Lower leg skin (tissue), 4 donors: ENCODE results near the gene LRP1B. TPM values are rescaled to one million over a fixed set of nuclear protein-coding genes. Genes with fewer than 3 reads are reported as not detected.

Experiments
- DNase-seq, 2 donors: peaks; one replicate each; pipeline ENCODE4 v3.0.0-alpha.2; 2019; ENCODE audit warnings: low spot score in 2 of 2
- H3K4me3 ChIP-seq: fragments of 200-600 bp; sonication (generic); 2 replicates; pipeline ENCODE4 v1.5.1; 2017; ENCODE audit warnings: mild to moderate bottlenecking, low read depth; ENCODE audit not compliant: poor library complexity, severe bottlenecking
- POLR2A ChIP-seq, 2 donors: fragments of 450-650 bp; IDR thresholded peaks; one replicate each; pipeline ENCODE4 v1.6.1; 2016 to 2017; ENCODE audit warnings: antibody characterized with exemption in 2 of 2, mild to moderate bottlenecking in 1 of 2, moderate library complexity in 1 of 2
- WGBS, 2 donors: methylation state at CpG; one replicate each; pipeline ENCODE4 v1.1.5; 2018; 5-methylcytosine and 5-hydroxymethylcytosine counted together
- intact Hi-C: fragments of 100-400 bp; cut with DNase I; formaldehyde crosslinking; loops from one replicate; pipeline ENCODE4 v1.15.0; 2023; ENCODE audit warnings: low total_unique reads
- total RNA-seq, 4 donors: library from RNA; depleted of rRNA; stranded (reverse); fragments of >200 nt; gene quantifications; one replicate each; pipeline ENCODE4 v1.1.0, GENCODE V29; 2016
- TF ChIP-seq, protein P1 (sequence below), 3 donors: fragments of 450-650 bp; IDR thresholded peaks; one replicate each; pipeline ENCODE4 v1.5.1; 2016; ENCODE audit warnings: antibody characterized with exemption in 3 of 3, mild to moderate bottlenecking in 3 of 3, moderate library complexity in 2 of 3

The LRP1B gene
- total RNA-seq, 4 donors from 2014 or later, result 0.80 to 1.6 (median 1.0) TPM

DNA sequence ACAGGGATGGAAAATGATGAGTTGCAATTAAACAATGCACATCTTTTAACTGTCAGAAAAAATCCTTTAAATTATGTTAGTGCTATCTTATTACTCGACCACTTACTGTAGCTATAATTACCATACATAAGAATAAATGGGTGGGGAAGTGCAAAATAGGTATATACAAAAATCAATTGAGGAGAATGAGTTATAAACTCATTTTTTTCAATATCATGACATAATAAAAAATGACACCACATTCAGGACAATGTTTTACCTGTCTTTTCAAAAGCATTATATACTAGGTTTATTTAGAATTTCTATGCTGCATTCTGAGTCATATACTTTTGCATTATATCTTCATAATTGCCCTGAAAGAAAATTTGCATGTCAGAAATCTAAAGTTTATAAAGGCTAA, 1533.6 kb downstream of the LRP1B start:
- H3K4me3 ChIP-seq, result no peak overlapping the region
- intact Hi-C loops, result no loop called here
- WGBS, 2 donors, result 60 to 66% methylated on average over 1 of the region's 1 CpG

DNA sequence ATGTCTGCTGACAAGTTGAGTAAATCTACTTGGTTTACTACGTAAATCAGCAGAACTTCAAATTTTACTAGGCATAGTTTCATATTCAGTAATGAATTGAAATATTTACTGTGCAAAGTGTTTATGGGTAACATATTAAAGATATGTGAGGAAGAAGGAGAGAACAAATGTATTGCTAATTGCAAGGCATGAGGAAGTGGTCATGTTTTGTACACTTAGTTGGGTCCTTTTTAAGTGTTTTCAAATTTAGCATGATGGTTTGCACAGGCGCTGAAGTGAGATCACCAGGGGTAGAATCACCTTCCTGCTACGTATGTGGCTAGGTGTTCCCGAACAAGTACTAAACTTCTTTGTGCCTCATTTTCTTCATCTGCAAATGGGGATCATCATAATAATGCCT, 1534.4 kb downstream of the LRP1B start:
- intact Hi-C loops, result no loop called here
- no peak for DNase-seq
- TF ChIP-seq, protein P1, sequence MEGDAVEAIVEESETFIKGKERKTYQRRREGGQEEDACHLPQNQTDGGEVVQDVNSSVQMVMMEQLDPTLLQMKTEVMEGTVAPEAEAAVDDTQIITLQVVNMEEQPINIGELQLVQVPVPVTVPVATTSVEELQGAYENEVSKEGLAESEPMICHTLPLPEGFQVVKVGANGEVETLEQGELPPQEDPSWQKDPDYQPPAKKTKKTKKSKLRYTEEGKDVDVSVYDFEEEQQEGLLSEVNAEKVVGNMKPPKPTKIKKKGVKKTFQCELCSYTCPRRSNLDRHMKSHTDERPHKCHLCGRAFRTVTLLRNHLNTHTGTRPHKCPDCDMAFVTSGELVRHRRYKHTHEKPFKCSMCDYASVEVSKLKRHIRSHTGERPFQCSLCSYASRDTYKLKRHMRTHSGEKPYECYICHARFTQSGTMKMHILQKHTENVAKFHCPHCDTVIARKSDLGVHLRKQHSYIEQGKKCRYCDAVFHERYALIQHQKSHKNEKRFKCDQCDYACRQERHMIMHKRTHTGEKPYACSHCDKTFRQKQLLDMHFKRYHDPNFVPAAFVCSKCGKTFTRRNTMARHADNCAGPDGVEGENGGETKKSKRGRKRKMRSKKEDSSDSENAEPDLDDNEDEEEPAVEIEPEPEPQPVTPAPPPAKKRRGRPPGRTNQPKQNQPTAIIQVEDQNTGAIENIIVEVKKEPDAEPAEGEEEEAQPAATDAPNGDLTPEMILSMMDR (IDR thresholded peaks at IDR 0.05), result no peak
- no peak for TF ChIP-seq POLR2A (IDR thresholded peaks at IDR 0.05)
- WGBS, 2 donors, result 66 to 85% methylated on average over 4 of the region's 4 CpGs
- no peak overlapping the region for H3K4me3 ChIP-seq

More for the DNA sequence above, 1533.6 kb downstream of the LRP1B start:
- TF ChIP-seq POLR2A (IDR thresholded peaks at IDR 0.05), result no peak
- TF ChIP-seq, protein P1 (IDR thresholded peaks at IDR 0.05), result no peak
- DNase-seq, result no peak

DNA sequence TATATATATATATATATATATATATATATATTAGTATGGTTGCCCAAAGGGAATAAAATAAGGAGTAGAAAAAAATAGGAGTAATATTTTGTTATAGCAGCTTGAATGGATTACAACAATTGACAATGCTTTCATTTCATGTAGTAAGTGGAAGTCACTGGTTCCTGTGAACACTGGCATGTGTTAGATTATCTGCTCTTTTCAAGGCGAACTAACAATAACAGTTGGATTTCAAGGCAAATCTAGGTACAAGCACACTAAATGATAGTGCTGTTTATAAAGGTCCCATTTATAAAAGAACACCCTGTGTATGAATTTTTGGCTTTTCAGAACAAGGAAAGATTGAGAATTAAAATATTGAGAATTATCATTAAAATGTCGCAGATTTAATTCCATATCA, 1535.7 kb downstream of the LRP1B start:
- no peak overlapping the region for H3K4me3 ChIP-seq
- no peak for TF ChIP-seq POLR2A (IDR thresholded peaks at IDR 0.05)
- TF ChIP-seq, protein P1 (IDR thresholded peaks at IDR 0.05), result no peak
- no peak for DNase-seq
- 94 to 95% methylated on average over 2 of the region's 2 CpGs for WGBS, 2 donors
- intact Hi-C loops, result no loop called here

- no peak for DNase-seq
- no peak overlapping the region for H3K4me3 ChIP-seq
- intact Hi-C loops, result no loop called here
- TF ChIP-seq POLR2A (IDR thresholded peaks at IDR 0.05), result no peak
- TF ChIP-seq, protein P1 (IDR thresholded peaks at IDR 0.05), result no peak
- WGBS, 2 donors, result 0 to 28% methylated on average over 1 of the region's 1 CpG
Observed at GRCh38 chr2:140593132-140593531, 1537.7 kb downstream of the LRP1B start.

- no peak overlapping the region for H3K4me3 ChIP-seq
- intact Hi-C loops, result no loop called here
- TF ChIP-seq, protein P1 (IDR thresholded peaks at IDR 0.05), result no peak
- TF ChIP-seq POLR2A (IDR thresholded peaks at IDR 0.05), result no peak
- DNase-seq, result no peak
Observed at GRCh38 chr2:140589696-140590095, 1541.1 kb downstream of the LRP1B start.

DNA sequence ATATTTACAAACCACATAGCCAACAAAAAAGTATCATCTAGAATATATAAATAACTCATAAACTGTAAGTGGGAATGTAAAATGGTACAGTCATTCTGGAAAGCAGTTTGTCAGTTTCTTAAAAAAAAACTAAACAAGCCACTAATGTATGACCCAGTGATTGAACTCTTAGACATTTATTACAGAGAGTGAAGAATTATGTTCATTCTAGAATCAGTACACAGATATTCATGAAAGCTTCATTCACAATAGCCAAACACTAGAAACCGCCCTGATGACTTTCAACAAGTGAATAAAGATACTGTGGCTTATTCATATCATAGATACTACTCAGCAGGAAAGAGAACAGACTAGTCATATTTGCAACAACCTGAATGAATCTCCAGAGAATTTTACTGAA, 1541.5 kb downstream of the LRP1B start:
- WGBS, 2 donors, result 78 to 85% methylated on average over 1 of the region's 1 CpG
- intact Hi-C loops, result no loop called here

More for the DNA sequence above, 1541.5 kb downstream of the LRP1B start:
- no peak overlapping the region for H3K4me3 ChIP-seq
- no peak for TF ChIP-seq POLR2A (IDR thresholded peaks at IDR 0.05)
- TF ChIP-seq, protein P1 (IDR thresholded peaks at IDR 0.05), result no peak
- no peak for DNase-seq
